Measurements from ENCODE around the gene NUP210.

- TF ChIP-seq PKNOX1 (IDR thresholded peaks at IDR 0.05) (no peak), ELF4 (IDR thresholded peaks at IDR 0.05) (no peak), FOXM1 (IDR thresholded peaks at IDR 0.05; ENCODE audit: borderline replicate concordance) (no peak), FOXK2 (IDR thresholded peaks at IDR 0.05) (no peak), SP1 (IDR thresholded peaks at IDR 0.05) (no peak), BHLHE40 (IDR thresholded peaks at IDR 0.05; ENCODE audit: borderline replicate concordance) (no peak)
These were observed 140.6 kb downstream of the NUP210 start for GRCh38 chr3:13279532-13279910.

Measured in HEK293T (cell line).